ENCODE data around the gene TSPO.
A peak's percentile ranks its signal among the peaks of the same experiment; 100 is the strongest.

TSPO gene

DNA sequence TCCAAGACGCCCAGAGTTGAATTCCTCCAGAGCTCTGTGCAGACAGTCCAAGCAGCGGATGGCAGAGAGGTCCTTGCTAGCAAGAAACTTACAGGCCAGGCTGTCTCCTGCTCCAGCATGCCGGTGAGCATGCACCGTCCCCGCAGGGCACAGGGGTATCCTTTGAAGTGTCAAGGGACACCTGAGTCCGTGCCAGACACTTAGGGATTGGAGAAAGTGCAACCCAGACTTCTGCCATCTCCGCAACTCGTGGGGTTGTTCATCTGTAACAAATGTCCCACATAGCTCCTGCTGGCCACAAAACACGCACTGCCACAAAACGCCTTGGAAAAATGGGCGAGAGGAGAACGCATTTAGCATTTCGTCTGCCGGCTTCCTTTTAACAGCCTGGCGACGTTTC, 13.3 kb downstream of the TSPO start:
- no peaks in the 10 kb centered on the region for H3K27me3 Mint-ChIP-seq
- no peak for DNase-seq
- ATAC-seq = no peak
- H3K9me3 Mint-ChIP-seq = no peaks in the 10 kb centered on the region
- peaks cover 6% of the 10 kb centered on the region for H3K4me1 Mint-ChIP-seq
- peak overlapping the region; percentile 7 to 65 for H3K27ac Mint-ChIP-seq
- H3K4me3 Mint-ChIP-seq = no peak overlapping the region

DNA sequence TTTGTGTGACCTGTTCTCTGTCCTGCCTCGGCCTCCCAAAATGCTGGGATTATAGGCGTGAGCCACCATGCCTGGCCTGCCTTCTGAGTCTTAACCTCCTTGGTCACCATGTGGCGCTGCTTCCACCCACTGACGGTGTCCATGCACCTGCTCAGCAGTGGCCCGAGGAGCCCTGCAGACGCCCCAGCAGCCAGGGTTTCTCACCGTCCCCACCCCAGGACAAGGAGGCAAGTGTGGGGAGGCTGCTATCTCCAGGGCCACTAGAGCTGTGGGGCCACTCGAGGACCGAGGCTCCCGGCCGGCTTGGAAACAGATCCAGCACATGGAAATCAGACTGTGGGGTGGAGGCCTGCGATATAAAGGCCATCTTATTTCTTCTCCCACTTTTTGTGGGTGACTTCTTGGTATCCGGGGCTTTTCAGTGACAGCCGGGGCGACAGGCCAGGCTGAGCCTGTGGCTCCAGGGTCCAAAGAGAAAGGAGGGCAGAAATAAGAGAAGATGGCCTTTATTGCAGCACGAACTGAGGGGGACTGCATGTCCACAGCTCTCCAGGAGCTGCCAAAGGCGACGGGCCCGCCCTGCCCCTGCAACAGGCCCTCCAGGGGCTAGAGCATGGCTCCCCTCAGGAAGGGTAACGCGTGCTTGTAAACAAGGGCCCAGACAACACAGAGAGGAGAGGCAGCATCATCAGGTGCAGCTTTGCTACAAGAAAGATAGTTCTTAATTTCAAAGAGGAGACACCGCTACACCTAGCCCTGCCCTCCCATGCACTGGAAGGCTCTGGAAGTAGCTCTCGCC, 15.0 kb downstream of the TSPO start:
- Mint-ChIP-seq H3K4me3 (no peak overlapping the region), H3K27ac (peak overlapping the region; percentile 53 to 54), H3K9me3 (no peaks in the 10 kb centered on the region)

DNA sequence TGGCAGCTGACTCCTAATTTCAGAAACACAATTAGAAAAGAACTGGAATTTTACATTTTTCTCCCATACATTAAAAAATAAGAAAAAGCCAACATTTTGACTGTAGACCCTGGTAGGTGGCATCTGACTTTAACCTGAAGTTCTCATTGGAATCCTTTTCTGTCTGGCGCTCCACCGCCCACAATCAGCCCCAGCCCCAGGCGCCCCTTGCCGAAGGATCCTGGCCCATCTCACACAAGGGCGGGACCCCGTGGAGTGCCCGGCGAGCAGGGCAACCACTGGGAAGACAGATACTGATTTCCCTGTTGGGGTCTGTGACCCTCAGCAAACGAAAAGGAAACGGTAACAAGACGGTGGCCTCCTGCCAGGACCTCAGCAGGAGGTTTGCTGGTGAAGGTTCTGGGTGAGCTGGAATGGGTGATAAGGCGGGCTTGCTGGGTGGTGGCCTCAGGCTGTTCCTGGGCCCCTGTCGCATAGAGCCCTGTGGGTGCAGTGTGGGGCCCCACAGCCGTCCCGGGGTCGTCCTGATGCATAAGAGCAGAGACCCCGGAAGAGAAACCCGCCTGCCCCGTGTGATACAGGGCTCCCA, 15.7 kb downstream of the TSPO start:
- no peaks in the 10 kb centered on the region for H3K9me3 Mint-ChIP-seq
- H3K27ac Mint-ChIP-seq = peak overlapping the region in 1 of 2 donors; percentile 54
- ATAC-seq (no peak), DNase-seq (no peak)
- peaks cover 6% of the 10 kb centered on the region for H3K4me1 Mint-ChIP-seq
- H3K27me3 Mint-ChIP-seq = no peaks in the 10 kb centered on the region
- H3K4me3 Mint-ChIP-seq = no peak overlapping the region

More for the DNA sequence above, 15.0 kb downstream of the TSPO start:
- Mint-ChIP-seq H3K4me1 (peaks cover 6% of the 10 kb centered on the region), H3K27me3 (no peaks in the 10 kb centered on the region)
- DNase-seq = no peak
- no peak for ATAC-seq

DNA sequence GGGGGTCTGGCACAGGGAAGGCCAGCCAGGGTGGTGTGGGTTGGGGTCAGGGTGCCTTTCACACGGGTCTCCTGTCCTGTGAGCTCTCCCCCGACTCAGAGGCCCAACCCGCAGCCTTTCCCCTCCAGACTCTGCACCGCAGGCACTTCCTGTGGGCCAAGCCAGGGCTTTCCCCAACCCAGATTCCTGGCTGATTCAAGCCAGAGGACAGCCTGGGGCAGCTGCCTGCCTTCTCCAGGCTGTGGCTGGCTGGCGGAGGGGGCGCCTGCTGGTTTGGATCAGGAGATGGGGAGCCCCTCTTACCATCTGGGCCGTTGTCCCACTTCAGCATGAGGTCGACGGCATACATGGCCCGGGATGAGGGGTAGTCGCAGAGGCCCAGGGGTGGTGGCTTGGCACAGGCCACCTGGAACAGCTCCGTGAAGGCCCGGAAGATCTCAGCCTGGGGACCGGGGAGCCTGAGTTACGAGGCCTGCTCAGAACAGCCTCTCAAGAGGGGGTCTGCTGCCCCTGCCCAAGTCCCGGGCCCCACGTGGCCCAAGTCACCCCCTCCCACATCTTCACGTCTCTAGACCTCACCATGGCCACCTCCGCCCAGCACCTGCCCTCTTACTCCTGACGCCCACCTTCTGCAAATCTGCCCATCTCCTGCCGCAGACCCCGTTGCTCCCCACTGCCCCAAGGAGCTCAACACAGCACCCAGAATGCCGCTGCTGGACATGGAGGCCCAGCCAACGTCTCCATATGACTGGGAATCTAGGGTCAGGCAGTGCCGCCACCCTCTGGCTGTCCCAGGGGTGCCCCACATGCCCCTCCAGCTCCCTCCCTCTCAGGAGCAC, 17.3 kb downstream of the TSPO start:
- Mint-ChIP-seq H3K4me1 (peaks cover 6% of the 10 kb centered on the region), H3K27me3 (no peaks in the 10 kb centered on the region), H3K27ac (peak overlapping the region; percentile 10 to 55), H3K9me3 (no peaks in the 10 kb centered on the region), H3K4me3 (no peak overlapping the region)
- DNase-seq (no peak), ATAC-seq (no peak)

DNA sequence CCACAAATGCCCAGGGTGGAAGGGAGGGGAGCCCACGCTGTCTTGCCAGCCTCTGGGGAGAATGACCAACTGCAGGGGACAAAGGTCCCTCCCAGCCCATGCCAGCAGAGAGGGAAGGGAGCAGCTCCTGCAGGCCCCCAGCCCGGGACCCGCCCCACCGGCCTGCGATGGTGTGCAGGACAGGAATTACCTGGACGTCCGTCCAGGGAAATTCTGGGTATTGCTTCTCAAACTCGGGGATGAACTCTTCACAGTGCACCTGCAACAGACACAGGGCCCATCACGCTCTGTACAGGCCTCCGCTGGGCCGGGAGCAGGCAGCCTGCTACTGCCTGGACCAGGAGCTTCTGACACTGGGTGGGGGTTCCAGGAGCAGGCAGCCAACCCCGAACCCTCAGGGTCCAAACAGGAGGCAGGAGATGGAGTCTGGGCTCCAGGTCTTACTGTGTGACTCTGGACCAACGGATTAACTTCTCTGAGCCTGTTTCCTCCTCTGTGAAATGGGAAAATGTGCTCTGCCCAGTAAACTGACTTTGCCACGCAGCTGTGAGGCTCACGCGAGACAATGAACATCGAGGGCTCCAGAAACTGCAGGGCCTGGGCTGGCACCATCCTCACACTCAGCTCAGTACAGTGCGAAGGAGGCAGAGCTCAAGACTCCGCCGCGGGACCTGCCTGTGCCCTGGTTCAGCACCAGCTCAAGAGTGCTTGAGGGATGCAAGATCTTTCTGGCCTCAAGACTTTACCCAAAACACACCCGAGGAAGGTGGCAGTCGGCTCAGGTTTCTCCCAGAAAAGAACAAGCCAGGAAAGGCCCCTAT, 18.2 kb downstream of the TSPO start:
- DNase-seq = no peak
- Mint-ChIP-seq H3K9me3 (no peaks in the 10 kb centered on the region), H3K4me3 (no peak overlapping the region), H3K4me1 (peaks cover 6% of the 10 kb centered on the region), H3K27me3 (no peaks in the 10 kb centered on the region), H3K27ac (peak overlapping the region in 1 of 2 donors; percentile 71)
- ATAC-seq = no peak

DNA sequence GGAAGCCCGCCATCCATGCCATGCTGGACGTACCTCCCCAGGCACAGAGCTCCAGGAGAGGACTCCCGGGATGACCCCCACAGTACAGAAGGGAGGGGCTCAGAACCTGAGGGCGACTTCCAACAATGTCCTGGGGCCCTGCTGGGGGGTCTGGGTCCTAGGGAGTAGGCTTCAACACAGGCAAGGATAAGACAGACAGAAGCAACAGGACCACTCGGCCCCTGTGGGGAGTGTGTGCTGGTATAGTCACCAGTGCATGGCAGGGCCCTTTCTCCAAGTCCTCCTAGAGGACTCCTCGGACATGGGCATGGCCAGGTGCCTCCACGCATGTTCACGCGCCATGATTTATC, 18.7 kb downstream of the TSPO start:
- Mint-ChIP-seq H3K4me1 (peaks cover 6% of the 10 kb centered on the region), H3K9me3 (no peaks in the 10 kb centered on the region), H3K4me3 (no peak overlapping the region), H3K27ac (peak overlapping the region in 1 of 2 donors; percentile 42), H3K27me3 (no peaks in the 10 kb centered on the region)
- DNase-seq (no peak), ATAC-seq (no peak)

DNA sequence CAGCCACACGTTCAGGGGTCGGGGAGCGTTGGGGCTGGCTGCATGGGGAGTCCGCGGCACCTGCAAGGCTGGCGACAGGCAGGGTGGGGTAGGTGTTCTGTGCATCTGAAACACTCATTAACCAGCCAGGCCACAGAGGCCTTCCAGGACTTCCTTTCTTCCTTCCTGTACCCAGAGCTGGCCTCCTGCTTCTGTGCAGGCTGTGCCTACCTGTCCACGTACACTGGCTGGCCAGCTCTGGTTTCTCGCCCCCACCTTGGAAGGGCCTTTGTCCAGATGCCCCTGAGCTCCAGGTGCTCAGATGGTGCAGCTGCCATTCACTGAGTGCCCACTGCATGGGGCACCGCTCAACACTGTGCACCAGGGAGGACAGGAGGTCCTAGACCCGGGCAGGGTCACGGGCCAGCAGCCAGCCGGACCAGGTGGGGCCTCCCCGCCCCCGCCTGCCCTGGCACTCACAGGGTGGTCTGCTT, 19.7 kb downstream of the TSPO start:
- Mint-ChIP-seq H3K4me3 (no peak overlapping the region), H3K27ac (peak overlapping the region in 1 of 2 donors; percentile 78), H3K4me1 (peaks cover 6% of the 10 kb centered on the region), H3K27me3 (no peaks in the 10 kb centered on the region), H3K9me3 (no peaks in the 10 kb centered on the region)
- DNase-seq (no peak), ATAC-seq (no peak)

DNA sequence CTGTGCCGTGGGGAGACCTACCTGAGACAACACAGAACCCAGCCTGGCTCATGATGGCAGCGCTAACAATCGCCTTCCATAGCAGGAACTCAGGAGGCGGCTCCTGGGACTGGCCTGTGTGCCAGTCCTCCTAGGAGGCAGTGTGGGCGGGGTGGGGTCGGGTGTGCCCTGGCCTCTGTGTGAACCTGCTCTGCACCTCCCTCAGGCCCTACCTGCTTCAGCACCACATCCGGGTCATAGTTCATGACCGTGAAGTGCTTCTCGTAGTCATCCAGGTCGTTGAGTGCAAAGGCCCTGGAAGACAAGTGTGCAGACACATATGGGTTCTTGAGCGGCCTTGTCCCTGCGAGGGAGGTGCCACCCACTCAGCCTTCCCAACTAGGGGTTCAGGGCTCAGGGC, 20.2 kb downstream of the TSPO start:
- Mint-ChIP-seq H3K27me3 (no peaks in the 10 kb centered on the region), H3K4me3 (no peak overlapping the region), H3K27ac (peak overlapping the region in 1 of 2 donors; percentile 54), H3K4me1 (peaks cover 6% of the 10 kb centered on the region), H3K9me3 (no peaks in the 10 kb centered on the region)
- ATAC-seq = no peak
- no peak for DNase-seq

DNA sequence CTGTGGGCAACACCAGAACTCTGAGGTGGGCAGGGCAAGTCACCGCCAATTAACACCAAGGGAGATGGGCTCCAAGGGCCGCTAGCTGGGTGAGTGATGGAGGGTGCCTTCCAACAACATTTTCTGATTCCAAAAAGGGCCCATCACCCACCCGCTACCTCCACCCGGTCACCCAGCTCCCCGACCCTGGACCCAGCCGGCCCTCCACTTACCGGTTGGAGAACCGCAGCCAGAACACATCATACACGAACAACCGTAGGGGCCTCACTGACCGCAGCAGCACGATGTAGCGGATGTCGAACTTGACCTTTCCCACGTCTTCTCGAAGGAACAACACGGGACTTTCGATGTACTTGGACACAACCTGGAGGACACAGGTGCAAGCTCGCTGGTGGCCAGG, 20.8 kb downstream of the TSPO start:
- ATAC-seq = no peak
- no peak for DNase-seq

DNA sequence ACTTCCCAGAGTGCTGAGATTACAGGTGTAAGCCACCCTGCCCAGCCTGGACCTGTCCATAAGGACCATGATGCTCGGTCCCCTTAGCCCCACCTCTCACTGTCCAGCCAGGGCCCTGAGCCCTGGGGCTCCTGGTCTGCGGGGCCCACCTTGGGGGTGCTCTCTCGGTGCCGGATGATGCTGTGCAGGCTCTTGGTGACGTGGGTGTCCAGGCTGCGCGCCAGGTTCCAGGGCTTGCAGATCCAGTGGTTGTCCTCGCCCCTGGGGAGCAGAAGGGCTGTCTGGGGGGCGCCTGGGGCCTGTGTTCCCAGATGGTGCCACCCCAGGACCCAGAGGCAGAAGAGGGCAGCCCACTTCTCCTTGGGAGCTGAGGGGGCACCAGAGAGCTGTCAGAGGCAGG, 22.2 kb downstream of the TSPO start:
- H3K4me3 Mint-ChIP-seq = no peak overlapping the region
- H3K27me3 Mint-ChIP-seq = no peaks in the 10 kb centered on the region
- H3K27ac Mint-ChIP-seq = no peak overlapping the region
- H3K4me1 Mint-ChIP-seq = peaks cover 6% of the 10 kb centered on the region
- DNase-seq = no peak
- ATAC-seq = no peak
- no peaks in the 10 kb centered on the region for H3K9me3 Mint-ChIP-seq

More for the DNA sequence above, 20.8 kb downstream of the TSPO start:
- H3K4me1 Mint-ChIP-seq = peaks cover 6% of the 10 kb centered on the region
- H3K4me3 Mint-ChIP-seq = no peak overlapping the region
- no peaks in the 10 kb centered on the region for H3K9me3 Mint-ChIP-seq
- H3K27ac Mint-ChIP-seq = peak overlapping the region in 1 of 2 donors; percentile 48
- H3K27me3 Mint-ChIP-seq = no peaks in the 10 kb centered on the region

DNA sequence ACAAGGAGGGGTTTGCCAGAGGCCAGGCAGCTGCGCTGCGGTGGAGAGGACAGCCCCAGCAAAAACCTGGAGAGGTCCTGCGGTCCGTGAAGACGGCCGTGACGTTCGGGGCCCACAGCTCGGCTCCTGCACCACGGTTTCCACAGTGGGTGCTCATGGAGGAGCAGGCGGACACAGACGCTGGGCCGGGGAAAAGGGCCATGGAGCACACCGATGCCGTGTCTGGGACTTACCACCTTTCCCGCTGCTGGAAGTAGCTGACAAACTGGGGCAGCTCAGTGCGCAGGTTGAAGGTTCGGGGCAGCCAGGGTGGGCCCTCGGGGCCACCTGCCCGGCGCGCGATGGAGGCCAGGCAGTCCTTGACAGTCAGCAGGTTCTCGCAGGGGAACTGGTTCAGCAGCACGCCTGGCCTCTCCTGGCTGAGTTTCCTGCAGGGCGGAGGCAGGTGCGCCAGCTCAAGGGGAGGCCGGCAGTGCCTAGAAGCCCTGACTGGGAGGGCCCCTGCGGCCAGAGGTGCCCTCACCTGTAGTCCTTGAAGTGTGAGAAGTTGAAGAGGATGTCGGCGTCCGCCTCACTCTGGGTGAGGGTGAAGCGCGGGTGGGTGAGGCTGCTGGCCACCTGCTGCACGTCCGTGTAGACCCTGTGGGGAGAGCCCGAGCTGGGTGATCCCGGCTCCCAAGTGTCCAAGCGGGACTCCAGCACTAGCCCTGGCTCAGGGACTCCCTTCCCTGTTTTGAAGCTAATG, 22.8 kb downstream of the TSPO start:
- H3K9me3 Mint-ChIP-seq = no peaks in the 10 kb centered on the region
- no peak overlapping the region for H3K4me3 Mint-ChIP-seq
- peaks cover under 1% of the 10 kb centered on the region for H3K4me1 Mint-ChIP-seq
- ATAC-seq (no peak), DNase-seq (no peak)
- no peak overlapping the region for H3K27ac Mint-ChIP-seq
- H3K27me3 Mint-ChIP-seq = no peaks in the 10 kb centered on the region

DNA sequence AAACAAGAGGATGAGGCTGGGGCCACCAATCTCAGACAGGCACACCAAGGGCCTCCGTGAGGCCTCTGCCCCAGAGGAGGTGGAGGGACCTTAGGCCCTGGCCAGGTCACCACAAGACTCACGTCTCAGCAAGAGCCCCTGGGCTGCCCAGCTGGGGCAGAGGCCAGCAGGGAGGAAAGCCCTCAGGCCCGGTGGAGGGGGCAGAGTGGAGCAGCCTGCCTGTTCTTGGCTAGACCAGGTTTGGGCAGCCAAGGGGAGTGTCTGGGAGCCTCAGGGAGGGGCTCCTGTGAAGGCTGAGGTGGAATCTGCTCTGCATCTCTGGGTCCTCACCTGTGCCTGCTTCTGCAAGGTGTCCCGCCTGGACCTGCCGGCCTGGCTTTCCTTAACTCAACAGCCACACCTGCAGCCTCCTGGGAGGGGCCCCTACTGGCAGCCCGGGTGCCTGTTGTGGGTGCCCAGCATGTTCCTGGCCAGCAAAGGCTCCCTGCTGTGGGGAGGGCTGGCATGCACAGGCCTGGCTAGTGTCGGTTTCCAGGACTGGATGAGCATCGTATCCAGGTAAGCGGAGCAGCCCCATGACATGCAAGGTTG, 23.7 kb downstream of the TSPO start:
- Mint-ChIP-seq H3K4me1 (no peaks in the 10 kb centered on the region), H3K27ac (peak overlapping the region in 1 of 2 donors; percentile 19), H3K9me3 (no peaks in the 10 kb centered on the region), H3K4me3 (no peak overlapping the region), H3K27me3 (no peaks in the 10 kb centered on the region)
- no peak for ATAC-seq
- no peak for DNase-seq

DNA sequence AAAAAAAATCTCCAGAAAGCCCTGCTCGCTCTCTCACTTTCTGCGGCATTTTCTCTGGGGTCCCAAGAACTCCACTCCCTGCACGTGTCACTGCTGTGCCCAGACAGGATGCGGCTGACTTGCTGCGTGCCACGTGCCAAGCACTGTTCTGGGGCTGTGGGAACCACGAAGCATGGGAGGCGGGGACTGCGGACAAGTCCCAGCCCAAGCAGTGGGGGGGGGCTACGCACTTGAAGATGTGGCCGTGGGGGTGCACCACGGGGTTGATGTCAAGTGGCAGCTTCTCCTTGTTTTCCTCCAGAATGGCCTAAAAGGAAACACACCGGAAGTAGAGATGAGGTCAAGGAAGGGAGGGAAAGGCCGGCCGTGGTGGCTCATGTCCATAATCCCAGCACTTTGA, 24.7 kb downstream of the TSPO start:
- H3K27me3 Mint-ChIP-seq = no peaks in the 10 kb centered on the region
- no peak overlapping the region for H3K4me3 Mint-ChIP-seq
- H3K27ac Mint-ChIP-seq = peak overlapping the region in 1 of 2 donors; percentile 59
- H3K4me1 Mint-ChIP-seq = peaks cover 7% of the 10 kb centered on the region
- DNase-seq (no peak), ATAC-seq (no peak)
- no peaks in the 10 kb centered on the region for H3K9me3 Mint-ChIP-seq

DNA sequence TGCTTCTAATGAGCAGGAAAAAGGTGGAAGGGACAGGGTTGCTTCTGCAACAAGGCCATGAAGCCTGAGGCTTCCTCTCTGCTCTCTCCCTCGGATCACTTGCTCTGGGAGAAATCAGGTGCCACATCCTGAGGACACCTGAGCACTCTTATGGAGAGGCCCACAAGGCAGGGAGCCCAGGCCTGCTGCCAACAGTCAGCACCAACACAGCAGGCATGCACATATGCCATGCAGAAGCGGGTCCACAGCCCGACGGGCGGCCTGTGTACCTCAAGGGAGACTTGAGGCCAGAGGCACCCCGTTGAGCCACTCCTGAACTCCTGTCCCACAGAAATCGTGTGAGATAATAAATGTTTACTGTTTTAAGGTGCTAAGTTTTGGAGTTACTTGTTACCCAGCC, 26.1 kb downstream of the TSPO start:
- ATAC-seq (no peak), DNase-seq (no peak)
- Mint-ChIP-seq H3K4me1 (peaks cover 15% of the 10 kb centered on the region), H3K4me3 (no peak overlapping the region), H3K27ac (peak overlapping the region in 1 of 2 donors; percentile 19), H3K27me3 (no peaks in the 10 kb centered on the region), H3K9me3 (no peaks in the 10 kb centered on the region)

Measured in stimulated activated naive CD8-positive, alpha-beta T cell treated with anti-CD3 and anti-CD28 coated beads, Interleukin-15, amount 100 ng/mL, for 72 hours (primary cell).